ENCODE results near the gene PPOX.

PPOX gene

GRCh38 chr1:161137881-161138280 lies 28.3 kb upstream of the PPOX start:
- H3K4me3 ChIP-seq (ENCODE audit: low read depth, low read length) = no peak overlapping the region
- TF ChIP-seq, protein P1, sequence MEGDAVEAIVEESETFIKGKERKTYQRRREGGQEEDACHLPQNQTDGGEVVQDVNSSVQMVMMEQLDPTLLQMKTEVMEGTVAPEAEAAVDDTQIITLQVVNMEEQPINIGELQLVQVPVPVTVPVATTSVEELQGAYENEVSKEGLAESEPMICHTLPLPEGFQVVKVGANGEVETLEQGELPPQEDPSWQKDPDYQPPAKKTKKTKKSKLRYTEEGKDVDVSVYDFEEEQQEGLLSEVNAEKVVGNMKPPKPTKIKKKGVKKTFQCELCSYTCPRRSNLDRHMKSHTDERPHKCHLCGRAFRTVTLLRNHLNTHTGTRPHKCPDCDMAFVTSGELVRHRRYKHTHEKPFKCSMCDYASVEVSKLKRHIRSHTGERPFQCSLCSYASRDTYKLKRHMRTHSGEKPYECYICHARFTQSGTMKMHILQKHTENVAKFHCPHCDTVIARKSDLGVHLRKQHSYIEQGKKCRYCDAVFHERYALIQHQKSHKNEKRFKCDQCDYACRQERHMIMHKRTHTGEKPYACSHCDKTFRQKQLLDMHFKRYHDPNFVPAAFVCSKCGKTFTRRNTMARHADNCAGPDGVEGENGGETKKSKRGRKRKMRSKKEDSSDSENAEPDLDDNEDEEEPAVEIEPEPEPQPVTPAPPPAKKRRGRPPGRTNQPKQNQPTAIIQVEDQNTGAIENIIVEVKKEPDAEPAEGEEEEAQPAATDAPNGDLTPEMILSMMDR (IDR thresholded peaks at IDR 0.05; ENCODE audit: low read depth, low read length, missing control alignments) = no peak
- no peak for DNase-seq (ENCODE audit: low read depth)

GRCh38 chr1:161138431-161138830 lies 27.8 kb upstream of the PPOX start:
- DNase-seq (ENCODE audit: low read depth) = no peak
- no peak overlapping the region for H3K4me3 ChIP-seq (ENCODE audit: low read depth, low read length)
- TF ChIP-seq, protein P1 (IDR thresholded peaks at IDR 0.05; ENCODE audit: low read depth, low read length, missing control alignments) = no peak

DNA sequence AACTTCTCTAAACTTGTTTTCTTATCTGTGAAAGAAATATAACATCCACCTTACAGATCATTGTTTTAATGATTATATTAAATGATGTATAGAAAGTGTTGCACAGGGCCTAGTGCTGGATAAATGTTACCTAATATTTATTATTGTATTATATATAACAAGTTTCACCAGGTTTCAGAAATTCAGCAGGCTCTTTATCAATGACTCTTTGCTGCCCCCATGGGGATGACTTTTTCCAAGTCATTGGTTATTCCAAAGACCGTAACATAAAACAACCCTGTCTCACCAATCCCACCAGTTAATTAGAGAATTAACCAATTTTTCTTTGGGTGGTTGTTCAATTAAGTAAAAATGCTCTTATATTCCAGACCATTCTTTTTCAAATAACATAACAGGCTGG lies 26.5 kb upstream of the PPOX start:
- TF ChIP-seq, protein P1 (IDR thresholded peaks at IDR 0.05; ENCODE audit: low read depth, low read length, missing control alignments) = peak; percentile 42
- DNase-seq (ENCODE audit: low read depth) = no peak
- H3K4me3 ChIP-seq (ENCODE audit: low read depth, low read length) = no peak overlapping the region

- H3K4me3 ChIP-seq (ENCODE audit: low read depth, low read length) = no peak overlapping the region
- DNase-seq (ENCODE audit: low read depth) = no peak
- TF ChIP-seq, protein P1 (IDR thresholded peaks at IDR 0.05; ENCODE audit: low read depth, low read length, missing control alignments) = no peak
Measured at GRCh38 chr1:161140755-161141400, 25.3 kb upstream of the PPOX start.

GRCh38 chr1:161145832-161146231 lies 20.4 kb upstream of the PPOX start:
- H3K4me3 ChIP-seq (ENCODE audit: low read depth, low read length) = no peak overlapping the region
- no peak for DNase-seq (ENCODE audit: low read depth)
- TF ChIP-seq, protein P1 (IDR thresholded peaks at IDR 0.05; ENCODE audit: low read depth, low read length, missing control alignments) = no peak

- H3K4me3 ChIP-seq (ENCODE audit: low read depth, low read length) = peak overlapping the region; percentile 74
- DNase-seq (ENCODE audit: low read depth) = no peak
- TF ChIP-seq, protein P1 (IDR thresholded peaks at IDR 0.05; ENCODE audit: low read depth, low read length, missing control alignments) = no peak
Measured at GRCh38 chr1:161153176-161153575, 13.1 kb upstream of the PPOX start.

GRCh38 chr1:161153682-161154337 lies 12.4 kb upstream of the PPOX start, which contains the start of gene UFC1:
TSS of gene UFC1 (plus strand) at chr1:161153978. CDS start at chr1:161153998, 20 bp downstream.
- peak within 1 kb of the TSS; percentile 74 for H3K4me3 ChIP-seq (ENCODE audit: low read depth, low read length)
- DNase-seq (ENCODE audit: low read depth) = peak; percentile 88
- TF ChIP-seq, protein P1 (IDR thresholded peaks at IDR 0.05; ENCODE audit: low read depth, low read length, missing control alignments) = no peak

Measured in GM12864 (cell line).